Panc1 (cell line): ENCODE results near the gene RASA3. TPM values are rescaled to one million over a fixed set of nuclear protein-coding genes. Genes with fewer than 3 reads are reported as not detected.
A peak's percentile ranks its signal among the peaks of the same experiment; 100 is the strongest.

Experiments used
- ATAC-seq: fragments of 200-7000 bp; cut with Tn5 transposase; 2 replicates; pipeline ENCODE4 v1.9.1; 2020; ENCODE audit warnings: mild to moderate bottlenecking, moderate library complexity
- BruUV-seq: library from RNA; stranded (reverse); fragments of 400-500 nt; replicated peaks from 2 replicates; lab custom pipeline; 2021; lab: Mats Ljungman, UMichigan
- CTCF ChIA-PET: fragments of 300-600 bp; sonication (Branson Sonifier 250); formaldehyde crosslinking; loops from one replicate; lab custom pipeline; 2022; ENCODE audit warnings: antibody characterized with exemption; lab: Charles Lee
- POLR2A ChIA-PET: fragments of 300-600 bp; sonication (Branson Sonifier 250); formaldehyde crosslinking; loops from one replicate; lab custom pipeline; 2022; ENCODE audit warnings: antibody characterized with exemption; lab: Charles Lee
- DNase-seq: peaks from one replicate; pipeline ENCODE4 v3.0.0-alpha.2; 2010; ENCODE audit warnings: low read depth, low spot score
- H3K27ac ChIP-seq: 2 replicates; pipeline ENCODE4 v1.5.1; 2011; ENCODE audit warnings: mild to moderate bottlenecking, low read length, inconsistent platforms
- H3K27me3 ChIP-seq: fragments of 200-500 bp; sonication (Bioruptor generic); 2 replicates; pipeline ENCODE4 v1.6.0; 2014; ENCODE audit warnings: low read length, inconsistent platforms; ENCODE audit not compliant: control insufficient read depth, insufficient read depth
- H3K36me3 ChIP-seq: fragments of 200-500 bp; sonication (Bioruptor generic); 2 replicates; pipeline ENCODE4 v1.5.1; 2014; ENCODE audit warnings: inconsistent platforms, mild to moderate bottlenecking, low read length, moderate library complexity; ENCODE audit not compliant: control insufficient read depth, insufficient read depth
- H3K4me1 ChIP-seq: 2 replicates; pipeline ENCODE4 v1.5.1; 2011; ENCODE audit warnings: inconsistent platforms, mild to moderate bottlenecking, low read length, moderate library complexity; ENCODE audit not compliant: control insufficient read depth, insufficient read depth
- H3K4me3 ChIP-seq, 2 experiments: 2 replicates each; pipeline ENCODE4 v1.5.1; 2011 to 2012; ENCODE audit warnings: low read depth in 2 of 2, low read length in 2 of 2, mild to moderate bottlenecking in 2 of 2, inconsistent platforms in 1 of 2, moderate library complexity in 1 of 2
- H3K9me3 ChIP-seq: fragments of 200-500 bp; sonication (Bioruptor generic); 2 replicates; pipeline ENCODE4 v1.5.1; 2014; ENCODE audit warnings: low read depth, mild to moderate bottlenecking, inconsistent platforms, low read length, moderate library complexity; ENCODE audit not compliant: control insufficient read depth, insufficient read depth
- POLR2AphosphoS5 ChIP-seq: IDR thresholded peaks from 2 replicates; pipeline ENCODE4 v1.6.1; 2012; ENCODE audit warnings: mild to moderate bottlenecking, low read depth, low read length, moderate library complexity
- SIN3A ChIP-seq: IDR thresholded peaks from 2 replicates; pipeline ENCODE4 v1.6.1; 2012; ENCODE audit warnings: low read depth, mild to moderate bottlenecking, low read length, moderate library complexity, borderline replicate concordance; ENCODE audit not compliant: insufficient read depth
- TCF7L2 ChIP-seq: IDR thresholded peaks from 2 replicates; pipeline ENCODE4 v1.6.1; 2011; ENCODE audit warnings: mild to moderate bottlenecking, low read depth, low read length, inconsistent platforms
- in situ Hi-C: cut with HindIII; loops from 2 replicates; pipeline ENCODE4 v1.10.0; 2016; ENCODE audit warnings: low sequenced_read_pairs, low pct_unique_long_range_greater_than_20kb
- intact Hi-C: fragments of 100-400 bp; cut with micrococcal nuclease; formaldehyde crosslinking; loops from one replicate; pipeline ENCODE4 v1.10.0; 2022; ENCODE audit not compliant: unreplicated experiment
- total RNA-seq: library from RNA; stranded (reverse); gene quantifications from one replicate; pipeline ENCODE4 v1.2.1, GENCODE V29; 2021; ENCODE audit not compliant: unreplicated experiment
- TF ChIP-seq, protein P1 (sequence below), 2 experiments: IDR thresholded peaks; 2 replicates each; pipeline ENCODE4 v1.6.1; 2011 to 2012; ENCODE audit warnings: low read depth in 2 of 2, control low read depth in 1 of 2, low read length in 1 of 2, mild to moderate bottlenecking in 1 of 2, moderate library complexity in 1 of 2; ENCODE audit not compliant: insufficient read depth in 1 of 2
- TF ChIP-seq, protein P2 (sequence below): fragments of 450-650 bp; IDR thresholded peaks from 2 replicates; pipeline ENCODE4 v1.5.1; 2017; ENCODE audit warnings: mild to moderate bottlenecking

RASA3 gene
- total RNA-seq, 1 experiment from 2014 or later, result 33.7 TPM

DNA sequence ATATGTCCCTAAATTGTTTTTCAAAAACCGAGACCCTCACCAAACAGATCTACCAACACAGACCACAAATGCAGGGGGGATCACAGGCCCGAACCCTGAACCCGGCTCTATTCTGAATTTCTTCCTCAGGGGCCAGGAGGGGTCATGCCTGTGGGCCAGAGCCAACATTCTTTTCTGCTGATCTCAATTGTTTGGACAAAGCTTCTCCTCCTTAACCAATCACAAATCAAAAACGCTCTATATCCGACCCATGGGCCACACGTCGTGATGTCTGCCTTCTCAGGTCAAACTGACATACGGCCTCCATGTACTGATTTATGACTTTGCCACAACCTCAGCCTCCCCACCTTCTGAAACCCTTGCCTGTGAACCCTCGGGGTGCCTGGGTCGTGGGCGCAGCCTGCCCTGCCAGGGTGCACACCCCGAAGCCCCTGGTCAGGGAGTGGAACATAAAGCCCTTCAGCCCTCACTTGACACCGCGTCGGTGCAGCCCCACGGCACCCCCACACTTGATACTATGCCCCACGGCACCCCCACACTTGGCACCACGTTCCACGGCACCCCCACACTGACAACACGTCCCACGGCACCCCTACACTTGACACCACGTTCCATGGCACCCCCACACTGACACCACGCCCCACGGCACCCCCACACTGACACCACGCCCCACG, 100.2 kb downstream of the RASA3 start:
- POLR2A ChIA-PET, result no interaction called here
- no peak overlapping the region for H3K27ac ChIP-seq

DNA sequence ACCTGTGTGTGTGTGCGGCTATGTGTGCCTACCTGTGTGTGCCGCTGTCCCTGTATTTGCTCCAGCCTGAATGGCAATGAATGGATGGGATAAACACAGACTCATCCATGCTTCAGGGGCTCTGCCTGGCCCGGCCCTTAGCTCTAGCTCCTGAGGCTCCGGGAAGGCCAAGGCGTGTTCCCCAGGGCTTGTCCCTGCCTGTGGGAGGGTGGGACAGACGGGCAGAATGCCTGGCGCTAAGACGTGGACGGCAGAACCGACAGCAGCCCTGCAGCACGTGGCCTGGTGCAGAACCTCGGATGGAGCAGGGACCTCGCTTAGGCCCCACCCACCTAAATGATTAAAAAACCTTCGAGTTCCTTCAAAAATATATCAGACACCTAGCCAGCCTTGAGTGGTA, 100.8 kb downstream of the RASA3 start:
- BruUV-seq, result TSS peak; percentile 25
- H3K27ac ChIP-seq, result no peak overlapping the region
- H3K4me3 ChIP-seq, result no peak overlapping the region
- intact Hi-C loops (no loop called here), in situ Hi-C loops (no loop called here)
- no peaks in the 10 kb centered on the region for H3K9me3 ChIP-seq
- ChIA-PET CTCF (no interaction called here), POLR2A (no interaction called here)
- H3K27me3 ChIP-seq, result no peaks in the 10 kb centered on the region
- no peak for ATAC-seq
- H3K36me3 ChIP-seq, result peaks cover 5% of the 10 kb centered on the region; the same call in 1 of the 2 replicates
- no peak for DNase-seq
- H3K4me1 ChIP-seq, result peaks cover 4% of the 10 kb centered on the region; the same call in 1 of the 2 replicates
- TF ChIP-seq POLR2AphosphoS5 (no peak), TCF7L2 (no peak), SIN3A (no peak)
- TF ChIP-seq, protein P1, sequence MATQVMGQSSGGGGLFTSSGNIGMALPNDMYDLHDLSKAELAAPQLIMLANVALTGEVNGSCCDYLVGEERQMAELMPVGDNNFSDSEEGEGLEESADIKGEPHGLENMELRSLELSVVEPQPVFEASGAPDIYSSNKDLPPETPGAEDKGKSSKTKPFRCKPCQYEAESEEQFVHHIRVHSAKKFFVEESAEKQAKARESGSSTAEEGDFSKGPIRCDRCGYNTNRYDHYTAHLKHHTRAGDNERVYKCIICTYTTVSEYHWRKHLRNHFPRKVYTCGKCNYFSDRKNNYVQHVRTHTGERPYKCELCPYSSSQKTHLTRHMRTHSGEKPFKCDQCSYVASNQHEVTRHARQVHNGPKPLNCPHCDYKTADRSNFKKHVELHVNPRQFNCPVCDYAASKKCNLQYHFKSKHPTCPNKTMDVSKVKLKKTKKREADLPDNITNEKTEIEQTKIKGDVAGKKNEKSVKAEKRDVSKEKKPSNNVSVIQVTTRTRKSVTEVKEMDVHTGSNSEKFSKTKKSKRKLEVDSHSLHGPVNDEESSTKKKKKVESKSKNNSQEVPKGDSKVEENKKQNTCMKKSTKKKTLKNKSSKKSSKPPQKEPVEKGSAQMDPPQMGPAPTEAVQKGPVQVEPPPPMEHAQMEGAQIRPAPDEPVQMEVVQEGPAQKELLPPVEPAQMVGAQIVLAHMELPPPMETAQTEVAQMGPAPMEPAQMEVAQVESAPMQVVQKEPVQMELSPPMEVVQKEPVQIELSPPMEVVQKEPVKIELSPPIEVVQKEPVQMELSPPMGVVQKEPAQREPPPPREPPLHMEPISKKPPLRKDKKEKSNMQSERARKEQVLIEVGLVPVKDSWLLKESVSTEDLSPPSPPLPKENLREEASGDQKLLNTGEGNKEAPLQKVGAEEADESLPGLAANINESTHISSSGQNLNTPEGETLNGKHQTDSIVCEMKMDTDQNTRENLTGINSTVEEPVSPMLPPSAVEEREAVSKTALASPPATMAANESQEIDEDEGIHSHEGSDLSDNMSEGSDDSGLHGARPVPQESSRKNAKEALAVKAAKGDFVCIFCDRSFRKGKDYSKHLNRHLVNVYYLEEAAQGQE (IDR thresholded peaks at IDR 0.05; ENCODE audit: insufficient read depth in 1 of 2, low read depth in 2 of 2, low read length in 1 of 2), result no peak
- TF ChIP-seq, protein P2, sequence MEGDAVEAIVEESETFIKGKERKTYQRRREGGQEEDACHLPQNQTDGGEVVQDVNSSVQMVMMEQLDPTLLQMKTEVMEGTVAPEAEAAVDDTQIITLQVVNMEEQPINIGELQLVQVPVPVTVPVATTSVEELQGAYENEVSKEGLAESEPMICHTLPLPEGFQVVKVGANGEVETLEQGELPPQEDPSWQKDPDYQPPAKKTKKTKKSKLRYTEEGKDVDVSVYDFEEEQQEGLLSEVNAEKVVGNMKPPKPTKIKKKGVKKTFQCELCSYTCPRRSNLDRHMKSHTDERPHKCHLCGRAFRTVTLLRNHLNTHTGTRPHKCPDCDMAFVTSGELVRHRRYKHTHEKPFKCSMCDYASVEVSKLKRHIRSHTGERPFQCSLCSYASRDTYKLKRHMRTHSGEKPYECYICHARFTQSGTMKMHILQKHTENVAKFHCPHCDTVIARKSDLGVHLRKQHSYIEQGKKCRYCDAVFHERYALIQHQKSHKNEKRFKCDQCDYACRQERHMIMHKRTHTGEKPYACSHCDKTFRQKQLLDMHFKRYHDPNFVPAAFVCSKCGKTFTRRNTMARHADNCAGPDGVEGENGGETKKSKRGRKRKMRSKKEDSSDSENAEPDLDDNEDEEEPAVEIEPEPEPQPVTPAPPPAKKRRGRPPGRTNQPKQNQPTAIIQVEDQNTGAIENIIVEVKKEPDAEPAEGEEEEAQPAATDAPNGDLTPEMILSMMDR, result no peak

More for the DNA sequence above, 100.2 kb downstream of the RASA3 start:
- H3K36me3 ChIP-seq, result peaks cover 4% of the 10 kb centered on the region; the same call in 1 of the 2 replicates
- ATAC-seq (no peak; the same call in 1 of the 2 replicates), DNase-seq (no peak)
- no peaks in the 10 kb centered on the region for H3K27me3 ChIP-seq
- intact Hi-C loops (no loop called here), in situ Hi-C loops (no loop called here)
- CTCF ChIA-PET, result no interaction called here
- BruUV-seq, result no TSS peak
- H3K9me3 ChIP-seq, result no peaks in the 10 kb centered on the region
- H3K4me3 ChIP-seq, result no peak overlapping the region
- H3K4me1 ChIP-seq, result peaks cover 4% of the 10 kb centered on the region
- TF ChIP-seq POLR2AphosphoS5, result no peak
- TF ChIP-seq, protein P1 (IDR thresholded peaks at IDR 0.05; ENCODE audit: insufficient read depth in 1 of 2, low read depth in 2 of 2, low read length in 1 of 2), result no peak
- no peak for TF ChIP-seq SIN3A
- TF ChIP-seq, protein P2, result no peak
- no peak for TF ChIP-seq TCF7L2
